Calu3 (cell line): ENCODE results near the gene FKBP11. TPM values are rescaled to one million over a fixed set of nuclear protein-coding genes. Genes with fewer than 3 reads are reported as not detected.

Experiments
- BruUV-seq: library from RNA; stranded (reverse); fragments of 400-500 nt; replicated peaks from 2 replicates; lab custom pipeline; 2021; lab: Mats Ljungman, UMichigan
- CTCF ChIA-PET: fragments of 300-600 bp; sonication (Branson Sonifier 250); formaldehyde crosslinking; loops from one replicate; lab custom pipeline; 2022; ENCODE audit warnings: antibody characterized with exemption; lab: Charles Lee
- DNase-seq: peaks from one replicate; pipeline ENCODE4 v3.0.0; 2022
- H3K27ac Mint-ChIP-seq: one replicate; pipeline ENCODE4 v1.8.0; 2022; ENCODE audit warnings: mixed read lengths; ENCODE audit not compliant: unreplicated experiment
- H3K27me3 Mint-ChIP-seq: one replicate; pipeline ENCODE4 v1.8.0; 2022; ENCODE audit warnings: mixed read lengths; ENCODE audit not compliant: unreplicated experiment
- H3K36me3 Mint-ChIP-seq: one replicate; pipeline ENCODE4 v1.8.0; 2022; ENCODE audit warnings: mild to moderate bottlenecking, moderate library complexity, mixed read lengths; ENCODE audit not compliant: insufficient read depth, unreplicated experiment
- H3K4me1 Mint-ChIP-seq: one replicate; pipeline ENCODE4 v1.8.0; 2022; ENCODE audit warnings: mild to moderate bottlenecking, low read depth, mixed read lengths; ENCODE audit not compliant: unreplicated experiment
- H3K4me3 Mint-ChIP-seq: one replicate; pipeline ENCODE4 v1.8.0; 2022; ENCODE audit warnings: mild to moderate bottlenecking, low read depth, moderate library complexity, mixed read lengths; ENCODE audit not compliant: unreplicated experiment
- H3K9me3 Mint-ChIP-seq: one replicate; pipeline ENCODE4 v1.8.0; 2022; ENCODE audit warnings: low read depth, mixed read lengths; ENCODE audit not compliant: unreplicated experiment
- intact Hi-C: fragments of 100-400 bp; cut with micrococcal nuclease; formaldehyde crosslinking; loops from one replicate; pipeline ENCODE4 v1.10.0; 2022; ENCODE audit not compliant: unreplicated experiment
- total RNA-seq: library from RNA; stranded (reverse); gene quantifications from 2 replicates; pipeline ENCODE4 v1.2.3, GENCODE V29; 2022
- TF ChIP-seq, protein P1 (sequence below): fragments of 200-600 bp; IDR thresholded peaks from one replicate; pipeline ENCODE4 v1.8.0; 2022; ENCODE audit warnings: antibody characterized with exemption; ENCODE audit not compliant: unreplicated experiment

Gene FKBP11
- total RNA-seq, 1 experiment from 2014 or later = 21.4 TPM

DNA sequence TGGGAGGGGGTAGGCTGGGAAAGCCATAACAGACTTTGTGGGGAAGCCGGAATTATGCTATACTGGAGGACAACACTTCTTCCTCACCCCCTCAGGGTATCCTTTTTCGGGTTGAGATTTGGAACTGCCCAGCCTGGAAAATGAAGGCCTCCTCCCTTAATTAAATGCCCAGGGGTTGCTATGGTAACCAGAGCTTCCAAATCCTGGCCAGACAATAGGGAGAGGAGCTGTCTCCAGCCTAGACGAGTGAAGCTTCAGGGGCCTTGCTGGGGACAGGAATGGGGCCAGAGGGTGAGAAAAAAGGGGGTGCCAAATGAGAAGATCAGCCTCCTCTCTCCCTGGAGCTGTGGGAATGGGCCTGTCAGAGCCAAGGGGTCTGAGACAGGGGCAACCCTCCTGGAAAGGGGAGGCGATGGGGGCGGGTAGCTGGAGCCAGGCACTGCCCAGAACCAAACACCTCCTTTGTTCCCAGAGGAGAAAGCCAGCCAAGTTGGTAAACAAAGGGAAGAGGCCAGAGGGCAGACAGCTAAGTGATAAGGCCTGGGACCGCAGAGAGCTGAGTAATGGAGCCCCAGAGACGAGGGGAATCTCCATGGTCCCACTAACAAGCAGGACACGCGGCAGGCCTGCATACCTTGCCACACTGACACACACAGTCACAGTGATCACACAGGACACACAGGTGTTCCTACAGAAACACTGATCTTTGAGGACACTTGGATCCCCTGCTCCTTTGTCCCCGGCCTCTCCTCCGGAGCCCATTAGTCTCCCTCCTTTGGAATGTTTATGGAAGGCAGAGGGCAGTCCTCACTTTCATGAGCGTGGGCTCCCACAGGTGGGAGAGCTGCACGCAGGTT lies 41.8 kb downstream of the FKBP11 start:
- intact Hi-C loops = no loop called here
- TF ChIP-seq, protein P1, sequence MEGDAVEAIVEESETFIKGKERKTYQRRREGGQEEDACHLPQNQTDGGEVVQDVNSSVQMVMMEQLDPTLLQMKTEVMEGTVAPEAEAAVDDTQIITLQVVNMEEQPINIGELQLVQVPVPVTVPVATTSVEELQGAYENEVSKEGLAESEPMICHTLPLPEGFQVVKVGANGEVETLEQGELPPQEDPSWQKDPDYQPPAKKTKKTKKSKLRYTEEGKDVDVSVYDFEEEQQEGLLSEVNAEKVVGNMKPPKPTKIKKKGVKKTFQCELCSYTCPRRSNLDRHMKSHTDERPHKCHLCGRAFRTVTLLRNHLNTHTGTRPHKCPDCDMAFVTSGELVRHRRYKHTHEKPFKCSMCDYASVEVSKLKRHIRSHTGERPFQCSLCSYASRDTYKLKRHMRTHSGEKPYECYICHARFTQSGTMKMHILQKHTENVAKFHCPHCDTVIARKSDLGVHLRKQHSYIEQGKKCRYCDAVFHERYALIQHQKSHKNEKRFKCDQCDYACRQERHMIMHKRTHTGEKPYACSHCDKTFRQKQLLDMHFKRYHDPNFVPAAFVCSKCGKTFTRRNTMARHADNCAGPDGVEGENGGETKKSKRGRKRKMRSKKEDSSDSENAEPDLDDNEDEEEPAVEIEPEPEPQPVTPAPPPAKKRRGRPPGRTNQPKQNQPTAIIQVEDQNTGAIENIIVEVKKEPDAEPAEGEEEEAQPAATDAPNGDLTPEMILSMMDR = no peak
- Mint-ChIP-seq H3K27ac (no peak overlapping the region), H3K27me3 (peaks cover 7% of the 10 kb centered on the region), H3K4me1 (peaks cover 33% of the 10 kb centered on the region), H3K36me3 (peaks cover 4% of the 10 kb centered on the region), H3K4me3 (no peak overlapping the region), H3K9me3 (no peaks in the 10 kb centered on the region)
- no TSS peak for BruUV-seq
- peak; percentile 21 for DNase-seq
- CTCF ChIA-PET = interaction anchor here (0.7 to 1.9 kb wide), 4 partner anchors 16 to 528 kb away, joined by 3 to 10 read pairs (median 6); partner anchors contain the start of gene DDX23

DNA sequence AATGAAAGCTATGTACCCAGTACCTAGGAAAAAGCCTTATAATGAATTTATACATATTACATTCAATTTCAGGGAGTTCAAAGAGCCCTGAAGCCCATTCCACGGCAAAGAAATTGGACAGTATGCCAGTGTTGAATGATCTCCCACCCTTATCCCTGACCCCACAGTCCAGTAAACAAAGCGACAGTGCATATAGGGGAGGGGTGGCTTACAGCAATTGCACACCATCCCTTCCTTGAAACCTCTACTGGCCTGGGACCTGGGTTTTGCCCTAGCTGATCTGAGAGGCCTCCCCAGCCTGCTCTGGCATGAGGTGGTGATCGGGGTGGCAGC lies 42.4 kb downstream of the FKBP11 start:
- TF ChIP-seq, protein P1 = no peak
- CTCF ChIA-PET = interaction anchor here (0.7 to 1.9 kb wide), 5 partner anchors 15 to 527 kb away, joined by 3 to 10 read pairs (median 4); partner anchors contain the start of gene DDX23
- intact Hi-C loops = no loop called here
- Mint-ChIP-seq H3K36me3 (peaks cover 4% of the 10 kb centered on the region), H3K9me3 (no peaks in the 10 kb centered on the region), H3K27me3 (peaks cover 7% of the 10 kb centered on the region), H3K4me1 (peaks cover 33% of the 10 kb centered on the region), H3K4me3 (no peak overlapping the region), H3K27ac (no peak overlapping the region)
- DNase-seq = no peak
- no TSS peak for BruUV-seq

DNA sequence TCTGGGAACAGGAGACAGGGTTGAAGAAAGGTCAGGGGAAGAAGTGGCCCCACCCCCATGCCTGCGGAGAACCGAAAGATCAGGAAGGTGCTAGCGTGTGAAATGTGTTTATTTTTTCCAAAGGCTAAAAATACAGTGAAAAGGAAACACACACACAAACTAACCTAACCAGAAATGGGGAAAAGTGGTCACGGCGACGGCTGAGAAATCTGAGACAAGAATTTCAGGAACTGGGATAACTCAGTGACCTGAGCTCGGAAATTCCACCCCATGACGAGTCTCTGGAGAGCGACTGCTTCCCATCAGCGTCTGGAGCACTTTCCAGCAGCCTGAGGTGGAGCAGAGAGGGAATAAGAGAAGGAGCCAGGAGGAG lies 43.0 kb downstream of the FKBP11 start:
- intact Hi-C loops = no loop called here
- Mint-ChIP-seq H3K27ac (peak overlapping the region; percentile 85), H3K36me3 (peaks cover 4% of the 10 kb centered on the region), H3K27me3 (peaks cover 7% of the 10 kb centered on the region), H3K4me3 (peak overlapping the region; percentile 50), H3K4me1 (peaks cover 33% of the 10 kb centered on the region), H3K9me3 (no peaks in the 10 kb centered on the region)
- CTCF ChIA-PET = interaction anchor here (0.8 to 1.9 kb wide), 3 partner anchors 14 to 29 kb away, joined by 3 to 10 read pairs (median 4); partner anchors contain the start of genes DDX23 and RND1
- TF ChIP-seq, protein P1 = no peak
- no TSS peak for BruUV-seq
- DNase-seq = peak; percentile 20

DNA sequence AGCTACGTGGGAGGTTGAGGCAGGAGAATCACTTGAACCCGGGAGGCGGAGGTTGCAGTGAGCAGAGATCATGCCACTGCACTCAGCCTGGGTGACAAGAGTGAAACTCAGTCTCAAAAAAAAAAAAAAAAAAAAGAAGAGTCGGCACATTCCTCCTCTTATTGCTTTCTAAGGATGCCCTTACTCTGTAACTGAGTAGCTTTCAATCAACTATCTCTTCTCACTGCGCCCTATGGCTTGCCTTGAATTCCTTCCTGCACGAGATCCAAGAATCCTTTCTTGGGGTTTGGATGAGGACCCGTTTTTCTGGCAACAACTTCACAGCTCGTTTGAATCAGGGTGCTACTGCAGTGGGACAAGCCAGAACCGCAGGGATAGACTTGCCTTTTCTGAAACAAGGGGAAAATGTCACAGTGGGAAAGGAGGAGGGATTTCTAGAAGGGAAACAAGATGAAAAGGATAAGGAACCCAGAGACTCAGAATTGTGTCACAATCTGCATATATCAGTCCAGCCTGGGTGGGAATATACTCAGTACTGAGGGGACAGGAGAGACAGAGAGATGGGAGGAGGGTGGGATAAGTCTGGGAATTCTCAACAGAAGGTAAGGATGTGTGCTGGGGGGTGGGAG lies 43.5 kb downstream of the FKBP11 start:
- BruUV-seq = no TSS peak
- Mint-ChIP-seq H3K9me3 (no peaks in the 10 kb centered on the region), H3K4me1 (peaks cover 33% of the 10 kb centered on the region), H3K27ac (peak overlapping the region; percentile 85), H3K27me3 (peaks cover 7% of the 10 kb centered on the region), H3K36me3 (peaks cover 4% of the 10 kb centered on the region), H3K4me3 (peak overlapping the region; percentile 50)
- DNase-seq = no peak
- TF ChIP-seq, protein P1 = no peak
- intact Hi-C loops = no loop called here
- CTCF ChIA-PET = interaction anchor here (0.8 to 1.9 kb wide), 4 partner anchors 14 to 43 kb away, joined by 3 to 10 read pairs (median 4); partner anchors contain the start of genes DDX23, FKBP11 and RND1
